ENCODE results near the gene PZP. TPM values are rescaled to one million over a fixed set of nuclear protein-coding genes. Genes with fewer than 3 reads are reported as not detected.

Gene PZP
- total and polyA plus RNA-seq, 2 of the 8 experiments (the other 6 are each of a cell fraction or from before 2014, with no cell fraction given), result 0.08 TPM; not detected in 1

- TF ChIP-seq SIN3A (conservative IDR thresholded peaks at IDR 0.05 in 1 of 2, IDR thresholded peaks at IDR 0.05 in 1 of 2; ENCODE audit: low read depth in 1 of 2, low read length in 2 of 2) (no peak), MAX (IDR thresholded peaks at IDR 0.05) (no peak), YY1 (IDR thresholded peaks at IDR 0.05; ENCODE audit: low read depth, low read length) (no peak), POU5F1 (IDR thresholded peaks at IDR 0.05; ENCODE audit: low read depth, low read length) (no peak)
These were observed 52.1 kb downstream of the PZP start (continued) for GRCh38 chr12:9156119-9156518.
